Spleen (tissue), 11 donors: Measurements from ENCODE around the gene DHX34. TPM values are rescaled to one million over a fixed set of nuclear protein-coding genes. Genes with fewer than 3 reads are reported as not detected.

ENCODE experiments used
- DNase-seq: peaks from one replicate; pipeline ENCODE4 v3.0.0-alpha.2; 2020
- H3K27ac ChIP-seq, 8 donors: fragments of 200-600 bp; sonication (generic) in 7 of 8; 1 replicate in 4 of 8; 2 replicates in 4 of 8; pipeline versions ENCODE4 v1.5.0 to v1.8.0; 2016 to 2021; ENCODE audit warnings: inconsistent platforms in 4 of 8, mild to moderate bottlenecking in 4 of 8, moderate library complexity in 1 of 8
- H3K27me3 ChIP-seq, 7 donors: fragments of 200-600 bp; sonication (generic) in 6 of 7; replicated peaks in 1 of 7; 1 replicate in 4 of 7; 2 replicates in 3 of 7; pipeline versions ENCODE4 v1.5.0 to v1.8.0; 2016 to 2021; ENCODE audit warnings: inconsistent platforms in 3 of 7, mild to moderate bottlenecking in 1 of 7
- H3K36me3 ChIP-seq, 6 donors: fragments of 200-600 bp; sonication (generic) in 5 of 6; 1 replicate in 4 of 6; 2 replicates in 2 of 6; pipeline versions ENCODE4 v1.5.0 to v1.8.0; 2016 to 2021; ENCODE audit warnings: inconsistent platforms in 2 of 6
- H3K4me1 ChIP-seq, 6 donors: fragments of 200-600 bp; sonication (generic) in 5 of 6; 1 replicate in 3 of 6; 2 replicates in 3 of 6; pipeline versions ENCODE4 v1.5.0 to v1.8.0; 2016 to 2021; ENCODE audit warnings: inconsistent platforms in 3 of 6
- H3K4me3 ChIP-seq, 8 donors: fragments of 200-600 bp; sonication (generic) in 7 of 8; 1 replicate in 4 of 8; 2 replicates in 4 of 8; pipeline versions ENCODE4 v1.5.0 to v1.8.0; 2016 to 2021; ENCODE audit warnings: inconsistent platforms in 4 of 8, mild to moderate bottlenecking in 4 of 8, moderate library complexity in 2 of 8
- H3K9me3 ChIP-seq, 8 donors: fragments of 200-600 bp; sonication (generic) in 7 of 8; 1 replicate in 4 of 8; 2 replicates in 4 of 8; pipeline versions ENCODE4 v1.5.0 to v1.8.0; 2016 to 2021; ENCODE audit warnings: inconsistent platforms in 4 of 8
- CTCF ChIP-seq, 11 experiments: fragments of 200-600 bp in 7 of 11; fragments of 450-650 bp in 4 of 11; sonication (generic) in 4 of 11; IDR thresholded peaks in 8 of 11; conservative IDR thresholded peaks in 3 of 11; 1 replicate in 7 of 11; 2 replicates in 4 of 11; pipeline versions ENCODE4 v1.4.0 to v1.8.0; 2016 to 2021; ENCODE audit warnings: antibody characterized with exemption in 11 of 11, inconsistent platforms in 4 of 11, mild to moderate bottlenecking in 1 of 11
- POLR2A ChIP-seq, 3 donors: fragments of 450-650 bp; IDR thresholded peaks; one replicate each; pipeline ENCODE4 v1.5.1; 2017; ENCODE audit warnings: antibody characterized with exemption in 3 of 3, mild to moderate bottlenecking in 1 of 3
- POLR2AphosphoS5 ChIP-seq, 3 donors: sonication (generic); formaldehyde crosslinking; IDR thresholded peaks; one replicate each; pipeline ENCODE4 v1.5.1; 2017; ENCODE audit warnings: antibody characterized with exemption in 3 of 3
- WGBS, 5 donors: extraction: QIAGEN DNeasy Blood & Tissue Kit in 3 of 5; methylation state at CpG; one replicate each; pipeline versions ENCODE4 v1.1.5 to v1.1.7; 2013 to 2018; 5-methylcytosine and 5-hydroxymethylcytosine counted together
- intact Hi-C: fragments of 100-400 bp; cut with DNase I; formaldehyde crosslinking; loops from one replicate; pipeline ENCODE4 v1.15.0; 2023; ENCODE audit warnings: low total_unique reads
- polyA plus RNA-seq, 3 donors: library from polyadenylated mRNA; stranded (reverse); fragments of 200-250 nt; gene quantifications; one replicate each; pipeline ENCODE4 v1.2.1, GENCODE V29; 2013
- total RNA-seq, 7 donors: library from RNA; depleted of rRNA in 3 of 7; stranded (reverse); fragments of >200 nt in 3 of 7; fragmentation: NEBNext Ultra II Directional in 4 of 7; extraction: Animal tissue kit (Norgen Biotek cat#: 25700) in 4 of 7; gene quantifications; one replicate each; pipeline versions ENCODE4 v1.1.0 to v1.2.1, GENCODE V29; 2016 to 2021
- donor health status: healthy with polysubstance abuse.
- donor health status: DM: no; HTN: no; CAD: no; lungs with moderate emphysema.
- donor health status: DM: no; HTN: no; CAD: no.
- donor health status: Bipolar disorder and iron deficiency.
- donor health status: healthy.
- donor health status: DM: no; HTN: no; CAD: no.
- donor health status: DM: yes; HTN: yes; CAD: no.

The DHX34 gene
- total and polyA plus RNA-seq, 10 donors: 8.4 to 34.8 (median 22.5) TPM

GRCh38 chr19:47423203-47423882 is 74.2 kb downstream of the DHX34 start:
- WGBS, 5 donors: 16 to 18% (median 17%) methylated on average over 19 of the region's 19 CpGs
- Histone ChIP-seq H3K4me3 (no peak overlapping the region), H3K27ac (no peak overlapping the region), H3K9me3 (no peaks in the 10 kb centered on the region), H3K27me3 (peaks cover 4 to 100% (median 73%) of the 10 kb centered on the region in 7 donors), H3K36me3 (no peaks in the 10 kb centered on the region), H3K4me1 (peaks cover 3 to 49% (median 16%) of the 10 kb centered on the region in 6 donors)
- intact Hi-C loops: no loop called here
- no peak for TF ChIP-seq CTCF (IDR thresholded peaks at IDR 0.05 in 8 of 11, conservative IDR thresholded peaks at IDR 0.05 in 3 of 11)
- no peak for TF ChIP-seq POLR2AphosphoS5 (IDR thresholded peaks at IDR 0.05)
- TF ChIP-seq POLR2A (IDR thresholded peaks at IDR 0.05): no peak
- DNase-seq: no peak

- intact Hi-C loops: no loop called here
- TF ChIP-seq CTCF (IDR thresholded peaks at IDR 0.05 in 8 of 11, conservative IDR thresholded peaks at IDR 0.05 in 3 of 11) (peak; percentile 69 to 94 (median 89)), POLR2AphosphoS5 (IDR thresholded peaks at IDR 0.05) (no peak), POLR2A (IDR thresholded peaks at IDR 0.05) (no peak)
- peak; percentile 83 for DNase-seq
- peaks cover 0 to 100% (median 74%) of the 10 kb centered on the region in 7 donors for H3K27me3 ChIP-seq
- peak overlapping the region in 1 of 8 donors; percentile 41 for H3K4me3 ChIP-seq
- H3K9me3 ChIP-seq: no peaks in the 10 kb centered on the region
- no peak overlapping the region for H3K27ac ChIP-seq
- H3K4me1 ChIP-seq: peaks cover 11 to 39% (median 25%) of the 10 kb centered on the region in 6 donors
- H3K36me3 ChIP-seq: no peaks in the 10 kb centered on the region
- 3 to 9% (median 7%) methylated on average over 12 to 17 of the region's 17 CpGs for WGBS, 5 donors
Observed at GRCh38 chr19:47427241-47428176, 78.4 kb downstream of the DHX34 start.

DNA sequence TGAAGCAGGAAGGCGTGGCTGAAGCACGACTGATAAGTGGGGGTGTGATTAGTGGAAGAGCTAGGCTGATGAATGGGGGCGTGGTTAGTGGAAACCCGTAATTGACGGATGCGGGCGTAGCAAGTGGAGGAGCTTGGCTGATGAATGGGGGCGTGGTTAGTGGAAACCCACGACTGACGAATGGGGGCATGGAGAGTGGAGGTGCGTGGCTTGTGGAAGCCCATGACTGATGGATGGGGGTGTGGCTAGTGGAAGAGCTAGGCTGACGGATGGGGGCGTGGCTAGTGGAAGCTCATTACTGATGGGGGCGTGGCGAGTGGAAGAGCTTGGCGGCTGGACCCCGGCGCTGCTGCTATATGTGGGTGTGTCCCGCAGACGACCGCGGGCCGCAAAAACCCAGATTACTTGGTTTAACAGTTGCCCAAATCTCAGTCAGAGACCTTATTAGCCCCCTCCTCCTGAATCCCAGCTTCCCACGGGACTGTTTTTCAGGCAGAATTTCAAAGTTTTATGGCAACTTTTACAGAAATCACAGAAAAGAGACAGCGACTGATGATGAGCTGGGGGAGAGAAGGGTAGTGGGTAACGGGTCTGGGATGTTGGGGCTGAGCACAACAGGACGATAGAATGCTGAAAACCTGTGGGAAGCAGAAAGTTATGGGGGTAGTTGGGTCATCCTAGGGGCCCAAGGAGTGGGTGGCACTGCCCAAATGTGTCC is 79.2 kb downstream of the DHX34 start:
- TF ChIP-seq POLR2AphosphoS5 (IDR thresholded peaks at IDR 0.05) (no peak), CTCF (IDR thresholded peaks at IDR 0.05 in 8 of 11, conservative IDR thresholded peaks at IDR 0.05 in 3 of 11) (no peak), POLR2A (IDR thresholded peaks at IDR 0.05) (no peak)
- Histone ChIP-seq H3K4me3 (peak overlapping the region in 1 of 8 donors; percentile 41), H3K36me3 (no peaks in the 10 kb centered on the region), H3K27ac (no peak overlapping the region), H3K4me1 (peaks cover 11 to 39% (median 25%) of the 10 kb centered on the region in 6 donors), H3K9me3 (no peaks in the 10 kb centered on the region), H3K27me3 (peaks cover 0 to 100% (median 73%) of the 10 kb centered on the region in 7 donors)
- no peak for DNase-seq
- intact Hi-C loops: no loop called here
- WGBS, 5 donors: 1 to 2% (median 1%) methylated on average over 26 to 27 of the region's 27 CpGs
